ENCODE measurements around the gene ARID1B.

ARID1B gene

DNA sequence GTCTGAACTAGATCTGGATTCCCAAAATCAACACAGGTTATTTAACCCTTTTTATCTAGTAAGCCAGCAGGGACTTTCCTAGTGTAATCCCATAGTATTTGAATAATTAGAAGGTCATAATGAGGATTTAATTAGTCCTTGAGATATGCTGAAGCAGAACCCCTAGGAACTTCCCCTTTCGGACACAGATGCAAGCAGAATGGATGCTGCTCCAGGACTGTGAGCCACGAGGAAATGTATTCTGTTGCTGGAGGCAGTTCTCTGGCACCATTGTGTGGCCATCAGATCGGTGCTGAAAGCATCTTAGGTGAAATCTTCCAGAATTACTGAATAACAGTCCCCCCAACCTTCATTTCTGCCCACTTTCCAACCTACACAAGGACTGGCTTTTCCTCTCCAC is 339.2 kb downstream of the ARID1B start:
- TF ChIP-seq, protein P1, sequence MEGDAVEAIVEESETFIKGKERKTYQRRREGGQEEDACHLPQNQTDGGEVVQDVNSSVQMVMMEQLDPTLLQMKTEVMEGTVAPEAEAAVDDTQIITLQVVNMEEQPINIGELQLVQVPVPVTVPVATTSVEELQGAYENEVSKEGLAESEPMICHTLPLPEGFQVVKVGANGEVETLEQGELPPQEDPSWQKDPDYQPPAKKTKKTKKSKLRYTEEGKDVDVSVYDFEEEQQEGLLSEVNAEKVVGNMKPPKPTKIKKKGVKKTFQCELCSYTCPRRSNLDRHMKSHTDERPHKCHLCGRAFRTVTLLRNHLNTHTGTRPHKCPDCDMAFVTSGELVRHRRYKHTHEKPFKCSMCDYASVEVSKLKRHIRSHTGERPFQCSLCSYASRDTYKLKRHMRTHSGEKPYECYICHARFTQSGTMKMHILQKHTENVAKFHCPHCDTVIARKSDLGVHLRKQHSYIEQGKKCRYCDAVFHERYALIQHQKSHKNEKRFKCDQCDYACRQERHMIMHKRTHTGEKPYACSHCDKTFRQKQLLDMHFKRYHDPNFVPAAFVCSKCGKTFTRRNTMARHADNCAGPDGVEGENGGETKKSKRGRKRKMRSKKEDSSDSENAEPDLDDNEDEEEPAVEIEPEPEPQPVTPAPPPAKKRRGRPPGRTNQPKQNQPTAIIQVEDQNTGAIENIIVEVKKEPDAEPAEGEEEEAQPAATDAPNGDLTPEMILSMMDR (IDR thresholded peaks at IDR 0.05; ENCODE audit: control insufficient read depth, insufficient read depth, low read depth, low read length, missing control alignments) = no peak
- DNase-seq (ENCODE audit: low read depth) = no peak
- no peak overlapping the region for H3K4me3 ChIP-seq (ENCODE audit: control insufficient read depth, low read depth, low read length)

DNA sequence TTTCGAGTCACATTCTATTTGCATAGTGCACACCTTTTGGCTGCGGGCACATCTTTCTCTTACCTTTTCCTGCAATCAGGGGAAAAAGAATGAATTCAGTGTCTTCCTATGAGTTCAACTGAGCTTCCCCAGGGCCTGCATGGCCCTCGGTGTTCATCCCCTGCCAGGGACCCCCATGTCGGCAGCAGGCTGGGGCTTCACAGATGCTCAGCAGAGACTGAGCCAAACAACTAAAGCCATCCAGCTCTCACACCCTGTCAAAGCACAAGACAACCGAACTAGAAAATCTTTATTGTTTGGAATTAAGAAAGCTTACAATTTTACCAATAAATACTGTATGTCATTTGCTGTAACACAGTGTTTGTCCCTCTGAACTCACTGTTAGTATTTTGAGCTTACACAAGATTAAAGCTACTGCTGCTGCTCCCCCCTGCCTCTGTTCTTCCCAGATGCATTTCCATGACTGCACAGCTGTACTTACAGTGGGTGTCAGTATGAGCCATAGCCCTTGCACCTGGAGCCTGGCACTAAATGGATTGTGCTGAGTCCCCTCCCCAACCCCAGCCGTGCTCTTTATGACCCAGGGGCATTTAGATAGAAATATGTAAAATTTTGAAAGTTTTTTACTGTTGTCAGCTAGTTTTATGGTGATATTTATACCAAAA is 340.4 kb downstream of the ARID1B start:
- TF ChIP-seq, protein P1 (IDR thresholded peaks at IDR 0.05; ENCODE audit: control insufficient read depth, insufficient read depth, low read depth, low read length, missing control alignments) = no peak
- no peak overlapping the region for H3K4me3 ChIP-seq (ENCODE audit: control insufficient read depth, low read depth, low read length)
- no peak for DNase-seq (ENCODE audit: low read depth)

DNA sequence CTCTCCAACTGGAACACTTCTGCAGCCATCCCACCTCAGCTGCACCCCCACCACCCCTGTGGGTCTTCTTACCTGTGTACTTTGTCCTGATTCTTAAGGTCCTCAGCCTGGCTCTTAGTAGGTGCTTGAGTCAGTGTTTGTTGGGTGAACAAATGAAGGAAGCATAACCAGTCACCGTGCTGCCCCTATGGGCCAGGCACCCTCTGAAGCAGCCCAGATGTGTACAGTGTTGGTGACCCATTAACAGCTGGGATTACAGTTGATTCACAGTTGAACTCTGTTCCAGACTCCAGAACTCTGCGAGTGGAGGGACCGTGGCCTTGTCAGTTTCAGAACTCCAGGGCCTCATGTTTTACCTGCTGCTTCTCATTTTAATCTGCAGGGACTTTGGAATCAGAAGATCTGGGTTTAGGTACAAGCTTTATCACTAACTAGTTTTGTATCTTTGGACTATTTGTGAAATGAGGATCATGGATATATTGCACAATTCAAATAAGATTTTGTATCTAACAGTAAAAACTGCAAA is 342.4 kb downstream of the ARID1B start:
- no peak for DNase-seq (ENCODE audit: low read depth)
- no peak overlapping the region for H3K4me3 ChIP-seq (ENCODE audit: control insufficient read depth, low read depth, low read length)
- TF ChIP-seq, protein P1 (IDR thresholded peaks at IDR 0.05; ENCODE audit: control insufficient read depth, insufficient read depth, low read depth, low read length, missing control alignments) = no peak

DNA sequence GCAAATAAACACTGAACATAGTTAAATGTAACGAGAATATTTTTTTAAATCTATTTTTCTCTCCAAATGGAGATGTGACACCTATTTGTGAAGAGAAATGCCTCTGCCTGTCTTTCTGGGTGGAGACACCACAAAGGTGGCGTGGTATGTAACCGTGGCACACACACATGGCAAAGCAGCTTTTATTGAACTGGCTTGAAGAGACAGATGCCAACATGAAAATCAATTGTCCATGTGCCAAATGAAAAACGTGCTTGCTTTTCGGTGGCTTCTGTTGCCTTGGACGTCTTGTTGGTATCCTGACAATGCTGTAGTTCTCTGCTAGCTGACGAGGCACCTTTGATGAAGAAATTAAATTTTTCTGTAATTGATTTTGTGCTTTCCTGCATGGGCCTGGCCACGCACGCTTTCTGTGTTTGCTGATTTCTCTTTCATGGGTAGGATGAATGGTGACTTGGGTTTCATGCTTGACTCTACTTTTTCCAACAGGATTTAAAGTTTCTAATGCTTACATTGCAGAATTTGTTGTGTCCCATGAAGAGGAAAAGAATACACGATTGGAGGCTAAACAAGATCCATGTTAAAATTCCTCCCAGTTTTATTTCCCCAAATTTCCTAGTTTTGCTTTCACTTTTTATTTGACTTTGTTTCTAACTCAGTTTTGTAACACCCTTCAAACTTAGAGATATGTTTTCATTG is 343.5 kb downstream of the ARID1B start:
- no peak overlapping the region for H3K4me3 ChIP-seq (ENCODE audit: control insufficient read depth, low read depth, low read length)
- no peak for DNase-seq (ENCODE audit: low read depth)
- TF ChIP-seq, protein P1 (IDR thresholded peaks at IDR 0.05; ENCODE audit: control insufficient read depth, insufficient read depth, low read depth, low read length, missing control alignments) = no peak

DNA sequence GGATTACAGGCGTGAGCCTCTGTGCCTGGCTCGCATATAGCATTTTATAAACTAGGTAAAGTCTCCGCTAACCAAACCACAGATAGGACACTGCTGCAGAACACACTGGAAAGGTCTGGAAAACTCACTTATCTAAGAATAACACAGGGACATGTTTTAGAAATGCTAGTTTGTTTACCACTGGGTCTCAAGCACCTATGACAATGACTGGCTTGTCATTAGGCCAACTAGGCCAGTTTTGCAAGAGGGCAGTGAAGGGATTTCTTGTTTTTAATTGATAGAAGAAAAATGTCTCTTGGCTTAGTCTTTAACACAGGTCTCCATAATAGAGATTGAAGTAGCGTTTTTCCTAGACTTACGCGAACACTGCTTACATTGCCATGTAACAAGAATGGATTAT is 344.7 kb downstream of the ARID1B start:
- no peak overlapping the region for H3K4me3 ChIP-seq (ENCODE audit: control insufficient read depth, low read depth, low read length)
- no peak for DNase-seq (ENCODE audit: low read depth)
- TF ChIP-seq, protein P1 (IDR thresholded peaks at IDR 0.05; ENCODE audit: control insufficient read depth, insufficient read depth, low read depth, low read length, missing control alignments) = no peak

DNA sequence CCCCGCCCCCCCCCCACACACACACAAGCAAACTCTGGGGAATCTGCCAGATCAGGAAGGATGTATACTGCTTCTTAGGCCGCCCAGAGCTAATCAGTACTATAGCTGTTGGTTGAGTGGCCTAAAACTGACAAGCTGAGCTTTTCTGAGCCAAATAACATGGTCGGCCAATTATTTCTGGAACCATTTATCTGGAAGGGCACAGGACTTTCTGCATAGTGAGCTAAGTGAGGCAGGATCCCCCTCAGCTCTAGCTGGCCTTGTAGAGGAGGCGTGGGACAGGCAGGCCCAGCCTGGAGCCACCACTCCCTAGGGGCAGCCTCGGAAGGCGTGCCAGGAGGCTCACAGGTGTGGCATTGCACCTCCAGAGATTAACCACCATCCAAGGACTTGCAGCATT is 346.1 kb downstream of the ARID1B start:
- no peak overlapping the region for H3K4me3 ChIP-seq (ENCODE audit: control insufficient read depth, low read depth, low read length)
- no peak for DNase-seq (ENCODE audit: low read depth)
- TF ChIP-seq, protein P1 (IDR thresholded peaks at IDR 0.05; ENCODE audit: control insufficient read depth, insufficient read depth, low read depth, low read length, missing control alignments) = no peak
